ENCODE data around the gene FLVCR2. TPM values are rescaled to one million over a fixed set of nuclear protein-coding genes. Genes with fewer than 3 reads are reported as not detected.

Gene FLVCR2
- total RNA-seq, 1 experiment from 2014 or later: 3.2 TPM

GRCh38 chr14:75587388-75587787 lies 9.0 kb downstream of the FLVCR2 start:
- no peak for TF ChIP-seq CTCF (IDR thresholded peaks at IDR 0.05; ENCODE audit: unreplicated experiment)
- no peak for DNase-seq (ENCODE audit: unreplicated experiment)
- Mint-ChIP-seq H3K27me3 (ENCODE audit: insufficient read depth, unreplicated experiment) (no peaks in the 10 kb centered on the region), H3K4me3 (ENCODE audit: unreplicated experiment) (no peak overlapping the region), H3K27ac (ENCODE audit: low read depth, unreplicated experiment) (no peak overlapping the region), H3K4me1 (ENCODE audit: insufficient read depth, unreplicated experiment) (no peaks in the 10 kb centered on the region), H3K36me3 (ENCODE audit: insufficient read depth, unreplicated experiment) (no peaks in the 10 kb centered on the region), H3K9me3 (ENCODE audit: unreplicated experiment) (no peaks in the 10 kb centered on the region)
- BruUV-seq (replicated peaks): no TSS peak
- POLR2A ChIA-PET: no interaction called here
- intact Hi-C loops (cut with micrococcal nuclease): no loop called here
- CTCF ChIA-PET: interaction anchor here (0.7 to 1.6 kb wide), 2 partner anchors 10 to 30 kb away, joined by 3 to 8 read pairs; no protein-coding TSS in a partner anchor

GRCh38 chr14:75589931-75590330 lies 11.5 kb downstream of the FLVCR2 start:
- H3K9me3 Mint-ChIP-seq (ENCODE audit: unreplicated experiment): no peaks in the 10 kb centered on the region
- H3K27me3 Mint-ChIP-seq (ENCODE audit: insufficient read depth, unreplicated experiment): no peaks in the 10 kb centered on the region
- intact Hi-C loops (cut with micrococcal nuclease): no loop called here
- no peaks in the 10 kb centered on the region for H3K4me1 Mint-ChIP-seq (ENCODE audit: insufficient read depth, unreplicated experiment)
- no peak overlapping the region for H3K27ac Mint-ChIP-seq (ENCODE audit: low read depth, unreplicated experiment)
- CTCF ChIA-PET: interaction anchor here (2.0 kb wide), 1 partner anchor 13 kb away, joined by 7 read pairs; no protein-coding TSS in a partner anchor
- DNase-seq (ENCODE audit: unreplicated experiment): no peak
- H3K36me3 Mint-ChIP-seq (ENCODE audit: insufficient read depth, unreplicated experiment): no peaks in the 10 kb centered on the region
- no TSS peak for BruUV-seq (replicated peaks)
- no peak for TF ChIP-seq CTCF (IDR thresholded peaks at IDR 0.05; ENCODE audit: unreplicated experiment)
- H3K4me3 Mint-ChIP-seq (ENCODE audit: unreplicated experiment): no peak overlapping the region
- POLR2A ChIA-PET: no interaction called here

- DNase-seq (ENCODE audit: unreplicated experiment): no peak
- H3K9me3 Mint-ChIP-seq (ENCODE audit: unreplicated experiment): no peaks in the 10 kb centered on the region
- H3K4me3 Mint-ChIP-seq (ENCODE audit: unreplicated experiment): no peak overlapping the region
- no peaks in the 10 kb centered on the region for H3K36me3 Mint-ChIP-seq (ENCODE audit: insufficient read depth, unreplicated experiment)
- ChIA-PET CTCF (interaction anchor here (0.6 to 2.6 kb wide), 2 partner anchors 14 to 20 kb away, joined by 4 to 12 read pairs; no protein-coding TSS in a partner anchor), POLR2A (interaction anchor here (1.1 kb wide), 1 partner anchor 11 kb away, joined by 3 read pairs; no protein-coding TSS in a partner anchor)
- no peak for TF ChIP-seq CTCF (IDR thresholded peaks at IDR 0.05; ENCODE audit: unreplicated experiment)
- intact Hi-C loops (cut with micrococcal nuclease): no loop called here
- H3K27me3 Mint-ChIP-seq (ENCODE audit: insufficient read depth, unreplicated experiment): no peaks in the 10 kb centered on the region
- no peak overlapping the region for H3K27ac Mint-ChIP-seq (ENCODE audit: low read depth, unreplicated experiment)
- no peaks in the 10 kb centered on the region for H3K4me1 Mint-ChIP-seq (ENCODE audit: insufficient read depth, unreplicated experiment)
- no TSS peak for BruUV-seq (replicated peaks)
These were observed 13.0 kb downstream of the FLVCR2 start for GRCh38 chr14:75591331-75591946.

GRCh38 chr14:75591987-75592575 lies 13.7 kb downstream of the FLVCR2 start:
- Mint-ChIP-seq H3K9me3 (ENCODE audit: unreplicated experiment) (no peaks in the 10 kb centered on the region), H3K36me3 (ENCODE audit: insufficient read depth, unreplicated experiment) (no peaks in the 10 kb centered on the region), H3K4me1 (ENCODE audit: insufficient read depth, unreplicated experiment) (no peaks in the 10 kb centered on the region), H3K4me3 (ENCODE audit: unreplicated experiment) (no peak overlapping the region), H3K27ac (ENCODE audit: low read depth, unreplicated experiment) (no peak overlapping the region), H3K27me3 (ENCODE audit: insufficient read depth, unreplicated experiment) (no peaks in the 10 kb centered on the region)
- POLR2A ChIA-PET: no interaction called here
- no peak for DNase-seq (ENCODE audit: unreplicated experiment)
- no TSS peak for BruUV-seq (replicated peaks)
- intact Hi-C loops (cut with micrococcal nuclease): no loop called here
- no peak for TF ChIP-seq CTCF (IDR thresholded peaks at IDR 0.05; ENCODE audit: unreplicated experiment)
- CTCF ChIA-PET: interaction anchor here (0.6 to 2.6 kb wide), 2 partner anchors 15 to 21 kb away, joined by 4 to 12 read pairs; no protein-coding TSS in a partner anchor

All from MCF 10A (cell line).